Stimulated activated CD4-positive, alpha-beta T cell treated with anti-CD3 and anti-CD28 coated beads, Interleukin-1b, Interleukin-23, amount 100 ng/mL, for 48 hours (primary cell): Measurements from ENCODE around the gene PAK4.

Experiments
- DNase-seq: peaks from one replicate; pipeline ENCODE4 v3.0.0-alpha.2; 2020

The PAK4 gene

GRCh38 chr19:39186391-39186790 is 60.8 kb downstream of the PAK4 start:
- DNase-seq: no peak

- no peak for DNase-seq
Measured at GRCh38 chr19:39187552-39187943, 62.0 kb downstream of the PAK4 start.

GRCh38 chr19:39188960-39189359 is 63.4 kb downstream of the PAK4 start:
- no peak for DNase-seq

- no peak for DNase-seq
Measured at GRCh38 chr19:39190768-39191167, 65.2 kb downstream of the PAK4 start.

- no peak for DNase-seq
Measured at GRCh38 chr19:39192846-39193245, 67.3 kb downstream of the PAK4 start.

- no peak for DNase-seq
Measured at GRCh38 chr19:39193803-39194202, 68.2 kb downstream of the PAK4 start.

DNA sequence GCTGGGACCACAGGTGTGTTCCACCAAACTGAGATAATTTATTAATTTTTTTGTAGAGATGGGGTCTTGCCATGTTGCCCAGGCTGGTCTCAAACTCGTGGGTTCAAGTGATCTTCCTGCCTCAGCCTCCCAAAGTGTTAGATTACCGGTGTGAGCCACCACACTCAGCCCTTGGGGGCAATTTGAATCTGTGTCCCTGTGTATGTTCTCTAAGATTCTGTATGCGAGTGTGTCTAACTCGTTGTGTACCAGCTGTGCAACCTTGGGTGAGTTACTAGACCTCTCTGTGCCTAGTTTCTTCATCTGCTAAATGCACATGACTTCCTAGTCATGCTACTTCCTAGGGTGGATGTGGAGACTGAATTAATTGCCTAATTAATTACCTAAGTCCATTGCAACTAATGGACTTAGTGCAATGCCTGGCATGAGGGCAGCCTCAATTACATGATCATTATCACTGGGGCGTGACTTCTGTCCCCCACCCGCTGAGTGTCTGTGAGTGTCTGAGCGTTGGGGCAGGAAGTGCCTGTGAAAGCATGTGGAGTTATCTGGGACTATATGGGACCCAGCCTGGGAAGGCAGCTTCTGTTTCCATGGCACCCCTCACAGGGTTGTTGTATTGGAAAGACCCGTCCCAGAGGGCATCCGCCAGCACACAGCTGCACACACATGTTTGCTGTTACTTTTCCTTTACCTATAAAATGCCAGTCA is 69.4 kb downstream of the PAK4 start:
- no peak for DNase-seq

GRCh38 chr19:39195755-39196154 is 70.2 kb downstream of the PAK4 start:
- DNase-seq: no peak

- DNase-seq: no peak
Measured at GRCh38 chr19:39196320-39196719, 70.7 kb downstream of the PAK4 start.

- no peak for DNase-seq
Measured at GRCh38 chr19:39196860-39197562, 71.4 kb downstream of the PAK4 start, which contains the start of gene NCCRP1. TSS of gene NCCRP1 (plus strand) at chr19:39196964. CDS start at chr19:39196983, 19 bp downstream.

GRCh38 chr19:39197808-39198207 is 72.2 kb downstream of the PAK4 start:
- no peak for DNase-seq

DNA sequence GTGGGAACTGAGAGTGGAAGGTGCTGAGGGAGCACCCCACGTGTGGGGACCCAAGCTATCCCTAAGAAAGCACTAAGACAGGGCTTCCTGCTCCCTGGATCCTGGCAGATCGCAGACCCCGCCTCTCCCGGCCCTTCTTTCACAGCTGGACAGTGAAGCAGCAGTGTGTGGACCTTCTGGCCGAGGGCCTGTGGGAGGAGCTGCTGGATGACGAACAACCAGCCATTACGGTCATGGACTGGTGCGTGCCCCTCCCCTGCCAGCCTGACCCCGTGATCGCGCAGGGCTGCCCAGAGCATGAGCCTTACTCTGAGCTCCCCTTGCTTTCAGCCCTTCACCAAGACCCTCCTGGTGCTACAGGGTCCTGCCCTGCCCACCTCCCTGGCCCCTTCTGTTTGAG is 73.4 kb downstream of the PAK4 start:
- DNase-seq: no peak

- DNase-seq: no peak
Measured at GRCh38 chr19:39200066-39200802, 74.6 kb downstream of the PAK4 start.

DNA sequence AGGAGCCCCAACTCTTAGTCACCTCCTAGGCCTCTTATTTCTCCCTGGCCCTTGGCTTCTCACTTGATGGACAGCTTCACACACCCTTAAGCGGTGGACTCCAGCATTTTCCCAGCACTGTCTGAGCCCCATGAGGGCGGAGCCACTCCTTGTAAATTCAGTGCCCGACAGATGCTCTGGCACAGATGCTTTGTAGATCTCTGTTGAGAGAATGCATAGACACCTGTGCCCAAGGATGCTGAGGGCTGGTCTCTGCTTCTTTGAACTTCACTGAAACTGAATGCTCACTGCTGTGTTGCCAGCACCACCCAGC is 75.2 kb downstream of the PAK4 start:
- DNase-seq: no peak

DNA sequence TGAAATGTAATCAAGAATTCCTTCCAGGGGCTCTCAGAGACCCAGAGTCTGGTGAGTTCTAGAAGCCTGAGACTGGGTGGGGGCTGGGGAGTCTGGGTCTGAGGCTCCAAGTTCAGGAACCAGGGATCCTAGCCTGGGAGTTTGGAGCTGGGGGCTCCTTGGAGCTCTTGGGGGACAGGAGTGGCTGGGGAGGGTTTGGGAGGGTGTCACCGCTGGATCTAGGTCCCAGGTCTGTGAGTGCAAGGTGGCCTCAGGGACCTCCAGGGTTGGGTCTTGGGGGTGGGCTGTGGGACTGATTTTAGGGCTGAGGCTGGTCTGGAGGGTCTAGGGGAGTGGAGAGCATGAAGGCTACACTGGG is 77.4 kb downstream of the PAK4 start:
- DNase-seq: no peak

DNA sequence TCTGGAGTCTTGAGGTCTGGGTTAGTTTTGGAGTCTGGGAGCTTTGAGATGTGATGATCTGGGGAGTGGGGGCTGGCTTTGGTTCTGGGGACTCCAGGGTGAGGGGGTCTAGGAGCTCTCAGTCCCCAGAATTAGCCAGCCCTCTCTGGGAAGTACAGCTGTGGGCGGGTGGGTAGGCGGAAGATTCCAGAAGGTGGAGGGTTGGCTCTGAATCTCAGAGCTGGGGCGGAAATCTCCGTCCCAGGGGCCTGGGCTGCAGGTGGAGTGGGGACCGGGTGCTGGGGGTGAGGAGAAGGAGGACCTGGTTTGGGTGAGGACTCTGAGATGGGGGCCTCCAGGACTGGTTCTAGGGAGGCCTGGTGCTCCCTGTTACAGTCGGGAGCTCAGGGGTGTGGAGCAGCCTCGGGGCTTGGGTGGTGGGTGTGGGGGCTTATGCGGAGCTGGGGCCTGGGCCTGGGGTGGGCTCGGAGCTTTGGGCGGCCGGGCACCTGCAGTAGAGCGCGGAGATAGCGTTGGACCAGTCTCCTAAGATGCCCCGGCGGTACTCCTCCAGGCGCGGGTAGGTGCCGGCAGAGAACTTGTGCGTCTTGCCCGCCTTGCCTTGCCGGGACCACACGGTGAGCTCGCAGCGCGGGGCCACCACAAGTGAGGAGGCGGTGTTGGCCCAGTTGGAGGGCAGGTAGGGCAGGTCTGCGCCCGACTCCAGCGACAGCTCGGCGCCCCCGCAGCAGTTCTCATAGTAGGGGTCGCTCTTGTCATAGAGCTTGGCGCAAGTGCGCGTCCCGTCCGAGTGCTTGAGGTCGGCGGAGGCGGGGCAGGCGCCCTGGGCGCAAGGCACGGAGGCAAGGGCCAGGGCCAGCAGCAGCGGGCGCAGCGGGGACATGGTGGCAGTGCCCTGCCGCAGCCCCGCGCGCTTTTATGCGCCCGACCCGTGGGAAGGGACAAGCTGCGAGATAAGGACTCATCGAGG is 78.1 kb downstream of the PAK4 start, which contains the start of gene SYCN:
SYCN (minus strand) TSS at position 892 of the 970 bp plus-strand sequence; CDS start at position 883, 9 bp downstream.
- DNase-seq: no peak

GRCh38 chr19:39205449-39205764 is 79.8 kb downstream of the PAK4 start:
- no peak for DNase-seq

DNA sequence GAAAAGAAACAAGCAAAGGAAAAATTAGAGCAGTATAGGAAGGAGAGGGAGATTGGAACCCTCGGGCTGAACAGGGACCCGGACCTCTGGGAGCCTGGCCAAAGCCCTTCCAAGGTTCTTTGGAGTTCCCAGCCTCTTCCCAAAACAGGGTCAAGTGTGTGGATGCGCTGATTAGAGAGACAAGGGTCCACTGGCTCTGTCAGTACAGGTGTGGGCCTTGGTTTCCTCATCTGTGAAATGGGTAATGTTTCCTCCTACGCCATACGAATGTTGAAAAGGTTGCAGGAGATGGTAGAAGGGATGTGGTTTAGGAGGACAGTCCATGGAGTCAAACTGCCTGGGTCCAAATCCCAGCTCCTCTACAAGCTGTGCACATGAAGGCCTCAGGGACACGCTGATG is 80.5 kb downstream of the PAK4 start:
- no peak for DNase-seq

- no peak for DNase-seq
Measured at GRCh38 chr19:39207293-39207836, 81.8 kb downstream of the PAK4 start.

DNA sequence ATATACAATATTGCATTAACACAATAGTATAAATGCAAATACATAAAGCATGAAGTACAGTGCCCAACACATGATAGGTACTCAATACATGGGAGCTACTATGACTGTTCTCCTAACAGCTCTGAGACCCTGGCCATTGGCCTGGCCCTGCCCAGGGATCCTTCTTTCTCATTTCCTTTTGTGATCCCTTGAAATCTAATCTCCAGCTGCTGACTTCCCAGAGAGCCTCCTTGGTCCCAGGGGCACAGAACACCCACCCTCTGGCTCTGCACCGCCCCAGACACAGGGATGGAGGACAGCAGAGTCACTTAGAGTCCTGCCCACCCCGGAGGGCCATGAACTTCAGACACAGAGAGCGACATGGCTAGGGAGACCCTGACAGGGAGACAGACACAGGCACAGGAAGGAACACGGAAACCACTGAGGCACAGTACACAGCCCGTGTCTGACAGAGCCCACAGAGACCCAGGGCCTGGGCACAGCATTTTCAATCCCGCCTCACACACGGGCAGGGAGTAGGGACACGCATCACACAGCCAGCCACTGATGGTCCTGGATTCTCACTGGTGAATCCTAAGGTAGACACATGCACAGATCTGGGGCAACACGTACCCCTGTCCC is 82.7 kb downstream of the PAK4 start:
- no peak for DNase-seq

DNA sequence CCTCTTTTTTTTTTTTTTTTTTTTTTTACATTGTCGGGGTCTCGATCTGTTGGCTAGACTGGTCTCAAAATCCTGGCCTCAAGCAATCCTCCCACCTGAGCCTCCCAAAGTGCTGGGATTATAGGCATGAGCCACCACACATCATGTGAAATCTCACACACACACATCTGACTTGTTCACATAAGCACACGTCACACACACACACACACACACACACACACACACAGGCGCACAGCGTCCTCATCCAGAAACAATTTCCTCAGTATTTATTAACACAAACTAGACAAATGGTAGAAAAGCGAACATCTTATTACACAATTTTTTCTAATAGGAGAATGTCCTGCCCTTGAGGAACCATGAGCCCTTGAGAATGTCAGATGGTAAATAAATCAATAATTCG is 83.6 kb downstream of the PAK4 start:
- DNase-seq: no peak

DNA sequence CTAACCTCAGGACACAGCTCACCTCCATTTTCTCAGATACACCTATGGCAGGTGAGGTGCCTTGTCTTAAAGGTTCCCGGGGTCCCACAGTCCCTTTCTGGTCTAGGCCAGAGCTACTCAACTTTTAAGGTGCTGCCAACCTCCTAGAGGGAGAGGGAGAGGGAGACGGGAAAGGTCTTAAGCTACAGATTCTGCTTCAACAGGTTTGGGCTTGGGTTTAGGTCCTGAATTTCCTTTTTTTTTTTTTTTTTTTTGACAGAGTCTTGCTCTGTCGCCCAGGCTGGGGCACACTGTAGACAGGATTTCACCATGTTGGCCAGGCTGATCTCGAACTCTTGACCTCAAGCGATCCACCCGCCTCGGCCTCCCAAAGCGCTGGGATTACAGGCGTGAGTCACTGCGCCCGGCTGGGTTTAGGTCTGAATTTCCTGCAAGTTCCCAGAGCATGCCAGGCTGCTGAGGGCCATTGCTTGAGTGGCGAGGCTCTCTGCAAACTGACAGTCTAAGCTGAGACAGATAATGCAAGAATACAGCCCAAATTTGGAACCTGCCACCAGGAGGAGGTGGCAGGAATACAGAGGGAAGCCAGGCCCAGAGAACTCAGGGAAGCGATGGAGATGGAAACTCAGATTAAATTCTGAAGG is 86.3 kb downstream of the PAK4 start:
- DNase-seq: no peak
